Keratinocyte (primary cell): Measurements from ENCODE around the gene TAF4. TPM values are rescaled to one million over a fixed set of nuclear protein-coding genes. Genes with fewer than 3 reads are reported as not detected.

Source experiments
- DNase-seq: peaks from one replicate; pipeline ENCODE4 v3.0.0-alpha.2; 2011; ENCODE audit warnings: low read depth, missing footprints, low spot score
- FAIRE-seq: peaks from 2 replicates; lab custom pipeline; 2011; peaks lifted over from hg19 to GRCh38; lab: Jason Lieb, UNC
- H2AFZ ChIP-seq: 2 replicates; pipeline ENCODE4 v1.6.0; 2012; ENCODE audit warnings: low read length, control low read depth, inconsistent platforms; ENCODE audit not compliant: control insufficient read depth
- H3K27ac ChIP-seq: 2 replicates; pipeline ENCODE4 v1.5.1; 2011; ENCODE audit warnings: low read length; ENCODE audit not compliant: control insufficient read depth, insufficient read depth
- H3K27me3 ChIP-seq: 3 replicates; pipeline ENCODE4 v1.6.0; 2011; ENCODE audit warnings: low read length; ENCODE audit not compliant: control insufficient read depth, insufficient read depth; ENCODE audit errors: extremely low read depth
- H3K36me3 ChIP-seq, 2 experiments: 2 replicates in 1 of 2; 3 replicates in 1 of 2; pipeline ENCODE4 v1.5.1; 2011; ENCODE audit warnings: low read length in 2 of 2, mild to moderate bottlenecking in 1 of 2; ENCODE audit not compliant: control insufficient read depth in 2 of 2, insufficient read depth in 2 of 2; ENCODE audit errors: extremely low read depth in 1 of 2
- H3K4me1 ChIP-seq: 3 replicates; pipeline ENCODE4 v1.5.1; 2011; ENCODE audit warnings: low read length; ENCODE audit not compliant: control insufficient read depth, insufficient read depth; ENCODE audit errors: extremely low read depth
- H3K4me2 ChIP-seq: 3 replicates; pipeline ENCODE4 v1.6.0; 2011; ENCODE audit warnings: low read depth, low read length; ENCODE audit not compliant: control insufficient read depth, insufficient read depth; ENCODE audit errors: extremely low read depth
- H3K4me3 ChIP-seq, 3 experiments: fragments of 200-600 bp in 1 of 3; sonication (generic) in 1 of 3; 2 replicates in 2 of 3; 3 replicates in 1 of 3; pipeline ENCODE4 v1.5.1; 2011 to 2016; ENCODE audit warnings: low read length in 3 of 3, mild to moderate bottlenecking in 3 of 3, control low read depth in 2 of 3, inconsistent platforms in 1 of 3, low read depth in 1 of 3, mixed read lengths in 1 of 3, mixed run types in 1 of 3, moderate library complexity in 1 of 3; ENCODE audit not compliant: control insufficient read depth in 2 of 3, insufficient read depth in 2 of 3; ENCODE audit errors: extremely low read depth in 1 of 3
- H3K79me2 ChIP-seq: 2 replicates; pipeline ENCODE4 v1.6.0; 2012; ENCODE audit warnings: low read length; ENCODE audit not compliant: control insufficient read depth, insufficient read depth
- H3K9ac ChIP-seq: 3 replicates; pipeline ENCODE4 v1.6.0; 2011; ENCODE audit warnings: low read length; ENCODE audit not compliant: control insufficient read depth, insufficient read depth; ENCODE audit errors: extremely low read depth
- H3K9me1 ChIP-seq: 3 replicates; pipeline ENCODE4 v1.6.0; 2011; ENCODE audit warnings: low read length; ENCODE audit not compliant: control insufficient read depth, insufficient read depth; ENCODE audit errors: extremely low read depth
- H3K9me3 ChIP-seq: 2 replicates; pipeline ENCODE4 v1.5.1; 2012; ENCODE audit warnings: low read depth, low read length; ENCODE audit not compliant: control insufficient read depth
- H4K20me1 ChIP-seq: 3 replicates; pipeline ENCODE4 v1.6.0; 2011; ENCODE audit warnings: low read length; ENCODE audit not compliant: control insufficient read depth, insufficient read depth; ENCODE audit errors: extremely low read depth
- EZH2 ChIP-seq: IDR thresholded peaks from one replicate; pipeline ENCODE4 v1.6.1; 2012; ENCODE audit warnings: inconsistent platforms, mild to moderate bottlenecking, low read length, moderate library complexity
- dilution Hi-C: fragments of 300-500 bp; cut with MboI; formaldehyde crosslinking; loops from one replicate; pipeline ENCODE4 v1.7.0; 2020; ENCODE audit warnings: low sequenced_read_pairs; ENCODE audit not compliant: extremely low pct_ligation_motif_present
- polyA plus RNA-seq, 5 experiments: library from polyadenylated mRNA; depleted of rRNA in 3 of 5; stranded (reverse) in 3 of 5; stranded (forward) in 1 of 5; unstranded in 1 of 5; fragments of >200 nt; gene quantifications; 1 replicate in 1 of 5; 2 replicates in 3 of 5; 3 replicates in 1 of 5; pipeline versions ENCODE4 v1.2.1 to v1.2.3, GENCODE V29; 2011 to 2012; ENCODE audit warnings: missing spikeins in 2 of 5, low read depth in 1 of 5, low replicate concordance in 1 of 5
- TF ChIP-seq, protein P1 (sequence below), 3 experiments: IDR thresholded peaks in 1 of 3; conservative IDR thresholded peaks in 1 of 3; optimal IDR thresholded peaks in 1 of 3; 2 replicates in 2 of 3; 3 replicates in 1 of 3; pipeline versions ENCODE3 to v1.5.1; 2011; ENCODE audit warnings: low read length in 3 of 3, mild to moderate bottlenecking in 3 of 3, moderate library complexity in 2 of 3, control low read depth in 1 of 3, inconsistent platforms in 1 of 3; ENCODE audit not compliant: insufficient read depth in 2 of 3; ENCODE audit errors: extremely low read depth in 1 of 3

Gene TAF4
- polyA plus RNA-seq, 1 donor (not counting 4 experiments of a cell fraction or from before 2014, with no cell fraction given): 3.3 TPM

DNA sequence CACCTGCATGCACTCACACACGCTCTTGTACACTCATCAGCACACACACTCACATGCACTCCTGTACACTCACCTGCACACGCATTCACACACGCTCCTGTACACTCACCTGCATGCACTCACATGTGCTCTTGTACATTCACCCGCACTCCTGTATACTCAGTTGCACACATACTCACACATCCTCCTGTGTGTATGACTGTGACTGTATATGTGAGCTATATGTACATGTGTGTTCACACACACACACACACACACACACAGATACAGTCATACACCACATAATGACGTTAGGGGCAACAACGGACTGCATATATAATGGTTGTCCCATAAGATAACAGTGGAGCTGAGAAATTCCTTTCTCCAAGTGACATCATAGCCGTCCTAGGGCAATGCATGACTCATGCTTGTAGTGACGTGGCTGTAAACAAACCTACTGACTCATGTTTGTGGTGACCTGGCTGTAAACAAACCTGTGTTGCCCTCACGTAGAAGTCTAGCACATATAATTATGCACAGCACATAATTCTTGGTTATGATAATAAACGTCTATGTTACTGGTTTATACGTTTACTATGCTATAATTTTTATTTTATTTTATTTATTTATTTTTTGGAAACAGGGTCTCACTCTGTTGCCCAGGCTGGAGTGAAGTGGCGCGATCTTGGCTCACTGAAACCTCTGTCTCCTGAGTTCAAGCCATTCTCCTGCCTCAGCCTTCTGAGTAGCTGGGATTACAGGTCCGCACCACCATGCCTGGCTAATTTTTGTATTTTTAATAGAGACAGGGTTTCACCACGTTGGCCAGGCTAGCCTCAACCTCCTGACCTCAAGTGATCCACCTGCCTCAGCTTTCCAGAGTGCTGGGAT lies 22.8 kb upstream of the TAF4 start:
- Histone ChIP-seq H3K9me3 (no peaks in the 10 kb centered on the region), H3K4me3 (no peak overlapping the region), H3K36me3 (no peaks in the 10 kb centered on the region), H3K27me3 (peaks cover 16% of the 10 kb centered on the region), H4K20me1 (no peaks in the 10 kb centered on the region), H2AFZ (no peak overlapping the region), H3K9ac (no peak overlapping the region), H3K4me2 (no peak overlapping the region), H3K4me1 (peaks cover 5% of the 10 kb centered on the region), H3K27ac (no peak overlapping the region), H3K9me1 (no peaks in the 10 kb centered on the region), H3K79me2 (no peaks in the 10 kb centered on the region)
- DNase-seq (peak; percentile 60), FAIRE-seq (no peak)
- dilution Hi-C loops: no loop called here
- TF ChIP-seq EZH2: no peak
- TF ChIP-seq, protein P1, sequence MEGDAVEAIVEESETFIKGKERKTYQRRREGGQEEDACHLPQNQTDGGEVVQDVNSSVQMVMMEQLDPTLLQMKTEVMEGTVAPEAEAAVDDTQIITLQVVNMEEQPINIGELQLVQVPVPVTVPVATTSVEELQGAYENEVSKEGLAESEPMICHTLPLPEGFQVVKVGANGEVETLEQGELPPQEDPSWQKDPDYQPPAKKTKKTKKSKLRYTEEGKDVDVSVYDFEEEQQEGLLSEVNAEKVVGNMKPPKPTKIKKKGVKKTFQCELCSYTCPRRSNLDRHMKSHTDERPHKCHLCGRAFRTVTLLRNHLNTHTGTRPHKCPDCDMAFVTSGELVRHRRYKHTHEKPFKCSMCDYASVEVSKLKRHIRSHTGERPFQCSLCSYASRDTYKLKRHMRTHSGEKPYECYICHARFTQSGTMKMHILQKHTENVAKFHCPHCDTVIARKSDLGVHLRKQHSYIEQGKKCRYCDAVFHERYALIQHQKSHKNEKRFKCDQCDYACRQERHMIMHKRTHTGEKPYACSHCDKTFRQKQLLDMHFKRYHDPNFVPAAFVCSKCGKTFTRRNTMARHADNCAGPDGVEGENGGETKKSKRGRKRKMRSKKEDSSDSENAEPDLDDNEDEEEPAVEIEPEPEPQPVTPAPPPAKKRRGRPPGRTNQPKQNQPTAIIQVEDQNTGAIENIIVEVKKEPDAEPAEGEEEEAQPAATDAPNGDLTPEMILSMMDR (optimal IDR thresholded peaks at IDR 0.05 in 1 of 3, IDR thresholded peaks at IDR 0.05 in 1 of 3, conservative IDR thresholded peaks at IDR 0.05 in 1 of 3; ENCODE audit: extremely low read depth in 1 of 3, insufficient read depth in 2 of 3, low read length in 3 of 3): no peak

DNA sequence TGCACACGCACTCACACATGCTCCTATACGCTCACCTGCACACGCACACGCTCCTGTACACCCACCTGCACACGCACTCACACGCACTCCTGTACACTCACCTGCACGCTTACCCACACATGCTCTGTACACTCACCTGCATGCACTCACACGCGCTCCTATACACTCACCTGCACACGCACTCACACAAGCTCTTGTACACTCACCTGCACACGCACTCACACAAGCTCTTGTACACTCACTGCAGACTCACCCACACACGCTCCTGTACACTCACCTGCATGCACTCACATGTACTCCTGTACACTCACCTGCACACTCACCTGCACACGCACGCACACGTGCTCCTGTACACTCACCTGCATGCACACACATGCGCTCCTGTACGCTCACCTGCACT lies 22.0 kb upstream of the TAF4 start:
- H3K9me1 ChIP-seq: no peaks in the 10 kb centered on the region
- H3K27ac ChIP-seq: no peak overlapping the region
- peaks cover 12% of the 10 kb centered on the region for H3K27me3 ChIP-seq
- H4K20me1 ChIP-seq: no peaks in the 10 kb centered on the region
- H3K4me1 ChIP-seq: peaks cover 5% of the 10 kb centered on the region
- TF ChIP-seq, protein P1 (optimal IDR thresholded peaks at IDR 0.05 in 1 of 3, IDR thresholded peaks at IDR 0.05 in 1 of 3, conservative IDR thresholded peaks at IDR 0.05 in 1 of 3; ENCODE audit: extremely low read depth in 1 of 3, insufficient read depth in 2 of 3, low read length in 3 of 3): no peak
- no peak for TF ChIP-seq EZH2
- no peaks in the 10 kb centered on the region for H3K79me2 ChIP-seq
- no peak overlapping the region for H2AFZ ChIP-seq
- no peaks in the 10 kb centered on the region for H3K9me3 ChIP-seq
- no peak overlapping the region for H3K4me2 ChIP-seq
- dilution Hi-C loops: no loop called here
- no peak for DNase-seq
- no peak for FAIRE-seq
- H3K4me3 ChIP-seq: no peak overlapping the region
- no peaks in the 10 kb centered on the region for H3K36me3 ChIP-seq
- H3K9ac ChIP-seq: no peak overlapping the region
